Effector memory CD4-positive, alpha-beta T cell (primary cell): ENCODE results near the gene AMPD2.
A peak's percentile ranks its signal among the peaks of the same experiment; 100 is the strongest.

ENCODE experiments used
- DNase-seq, 3 donors: peaks; one replicate each; pipeline ENCODE4 v3.0.0-alpha.2; 2020
- H3K27ac ChIP-seq: 2 replicates; pipeline ENCODE4 v1.7.0; 2013; ENCODE audit warnings: mild to moderate bottlenecking, low read length, moderate library complexity; ENCODE audit not compliant: insufficient read depth, poor library complexity, severe bottlenecking
- H3K27me3 ChIP-seq: replicated peaks from 2 replicates; pipeline ENCODE4 v1.7.0; 2013; ENCODE audit warnings: mild to moderate bottlenecking, low read length; ENCODE audit not compliant: insufficient read depth, control insufficient read depth, poor library complexity, severe bottlenecking
- H3K36me3 ChIP-seq: 2 replicates; pipeline ENCODE4 v1.7.0; 2013; ENCODE audit warnings: mild to moderate bottlenecking, low read length, moderate library complexity; ENCODE audit not compliant: control insufficient read depth, insufficient read depth
- H3K4me1 ChIP-seq: 2 replicates; pipeline ENCODE4 v1.7.0; 2013; ENCODE audit warnings: low read length, mild to moderate bottlenecking; ENCODE audit not compliant: control insufficient read depth, insufficient read depth, poor library complexity, severe bottlenecking
- H3K4me3 ChIP-seq: 2 replicates; pipeline ENCODE4 v1.7.0; 2013; ENCODE audit warnings: low read length, low read depth, mild to moderate bottlenecking; ENCODE audit not compliant: insufficient read depth, poor library complexity, severe bottlenecking
- H3K9me3 ChIP-seq: 2 replicates; pipeline ENCODE4 v1.7.0; 2013; ENCODE audit warnings: mild to moderate bottlenecking, low read length, moderate library complexity; ENCODE audit not compliant: control insufficient read depth

The AMPD2 gene

GRCh38 chr1:109623601-109624161 is 4.0 kb downstream of the AMPD2 start:
- Histone ChIP-seq H3K27me3 (no peaks in the 10 kb centered on the region), H3K9me3 (no peaks in the 10 kb centered on the region), H3K27ac (peak overlapping the region; percentile 97), H3K4me1 (peaks cover 48% of the 10 kb centered on the region), H3K36me3 (peaks cover 35% of the 10 kb centered on the region), H3K4me3 (peak overlapping the region; percentile 24)
- no peak for DNase-seq

- peak overlapping the region; percentile 24 for H3K4me3 ChIP-seq
- no peaks in the 10 kb centered on the region for H3K27me3 ChIP-seq
- no peak for DNase-seq
- H3K4me1 ChIP-seq: peaks cover 40% of the 10 kb centered on the region
- H3K27ac ChIP-seq: peak overlapping the region; percentile 97
- no peaks in the 10 kb centered on the region for H3K9me3 ChIP-seq
- peaks cover 43% of the 10 kb centered on the region for H3K36me3 ChIP-seq
Observed at GRCh38 chr1:109624201-109625010, 4.8 kb downstream of the AMPD2 start.

- Histone ChIP-seq H3K27me3 (no peaks in the 10 kb centered on the region), H3K27ac (no peak overlapping the region), H3K4me1 (peaks cover 37% of the 10 kb centered on the region), H3K4me3 (no peak overlapping the region), H3K36me3 (peaks cover 48% of the 10 kb centered on the region), H3K9me3 (no peaks in the 10 kb centered on the region)
- DNase-seq: no peak
Observed at GRCh38 chr1:109625176-109625575, 5.5 kb downstream of the AMPD2 start.

GRCh38 chr1:109625601-109626560 is 6.2 kb downstream of the AMPD2 start:
- Histone ChIP-seq H3K36me3 (peaks cover 52% of the 10 kb centered on the region), H3K27me3 (no peaks in the 10 kb centered on the region), H3K4me3 (no peak overlapping the region), H3K9me3 (no peaks in the 10 kb centered on the region), H3K4me1 (peaks cover 37% of the 10 kb centered on the region), H3K27ac (no peak overlapping the region)
- no peak for DNase-seq

- H3K27me3 ChIP-seq: no peaks in the 10 kb centered on the region
- H3K36me3 ChIP-seq: peaks cover 62% of the 10 kb centered on the region
- no peaks in the 10 kb centered on the region for H3K9me3 ChIP-seq
- H3K27ac ChIP-seq: no peak overlapping the region
- peaks cover 31% of the 10 kb centered on the region for H3K4me1 ChIP-seq
- DNase-seq: no peak
- no peak overlapping the region for H3K4me3 ChIP-seq
Observed at GRCh38 chr1:109626682-109627408, 7.2 kb downstream of the AMPD2 start.

GRCh38 chr1:109627692-109628399 is 8.2 kb downstream of the AMPD2 start:
- DNase-seq: no peak
- Histone ChIP-seq H3K4me3 (no peak overlapping the region), H3K27ac (no peak overlapping the region), H3K4me1 (peaks cover 21% of the 10 kb centered on the region), H3K9me3 (no peaks in the 10 kb centered on the region), H3K27me3 (no peaks in the 10 kb centered on the region), H3K36me3 (peaks cover 68% of the 10 kb centered on the region)

GRCh38 chr1:109628540-109629321 is 9.1 kb downstream of the AMPD2 start:
- Histone ChIP-seq H3K4me3 (no peak overlapping the region), H3K27ac (no peak overlapping the region), H3K36me3 (peaks cover 68% of the 10 kb centered on the region), H3K4me1 (peaks cover 12% of the 10 kb centered on the region), H3K27me3 (no peaks in the 10 kb centered on the region), H3K9me3 (no peaks in the 10 kb centered on the region)
- DNase-seq: no peak

GRCh38 chr1:109629372-109630030 is 9.9 kb downstream of the AMPD2 start:
- no peak overlapping the region for H3K4me3 ChIP-seq
- no peak for DNase-seq
- H3K4me1 ChIP-seq: peaks cover 8% of the 10 kb centered on the region
- peaks cover 68% of the 10 kb centered on the region for H3K36me3 ChIP-seq
- no peaks in the 10 kb centered on the region for H3K27me3 ChIP-seq
- no peaks in the 10 kb centered on the region for H3K9me3 ChIP-seq
- H3K27ac ChIP-seq: no peak overlapping the region
